ENCODE results near the gene LEMD2. TPM values are rescaled to one million over a fixed set of nuclear protein-coding genes. Genes with fewer than 3 reads are reported as not detected.

LEMD2 gene
- total RNA-seq, 5 donors from 2014 or later (not counting 1 experiment from before 2014, with no cell fraction given), result 115 to 125 (median 118) TPM

GRCh38 chr6:33729059-33729458, 59.9 kb downstream of the LEMD2 start:
- H3K27me3 ChIP-seq (replicated peaks in 1 of 2; ENCODE audit: control insufficient read depth in 2 of 2, extremely low read depth in 1 of 2, insufficient read depth in 2 of 2, low read length in 1 of 2), result peaks cover 0 to 36% of the 10 kb centered on the region in 2 experiments
- no peaks in the 10 kb centered on the region for H3K36me3 ChIP-seq (ENCODE audit: control insufficient read depth in 2 of 2, extremely low read depth in 1 of 2, insufficient read depth in 1 of 2, low read length in 1 of 2)
- ChIA-PET POLR2A (no interaction called here), CTCF (no interaction called here)
- ATAC-seq (replicated peaks in 1 of 4), result no peak
- no peak overlapping the region for H3K27ac Mint-ChIP-seq
- H3K9me3 ChIP-seq, result no peaks in the 10 kb centered on the region
- peaks cover 0 to 5% of the 10 kb centered on the region in 2 donors for H3K27me3 Mint-ChIP-seq
- H3K4me3 ChIP-seq (ENCODE audit: control insufficient read depth in 1 of 2, extremely low read depth in 1 of 2, low read length in 1 of 2), result no peak overlapping the region
- no peak overlapping the region for H3K4me3 Mint-ChIP-seq
- 50% methylated on average over 1 of the region's 6 CpGs for WGBS (ENCODE audit: insufficient coverage)
- H3K9me3 Mint-ChIP-seq, result no peaks in the 10 kb centered on the region
- peaks cover 4 to 8% of the 10 kb centered on the region in 2 experiments for H3K4me1 ChIP-seq (ENCODE audit: control insufficient read depth in 1 of 2, extremely low read depth in 1 of 2, insufficient read depth in 2 of 2, low read length in 2 of 2)
- DNase-seq, result no peak
- no peaks in the 10 kb centered on the region for H3K36me3 Mint-ChIP-seq
- H3K4me1 Mint-ChIP-seq, result peaks cover 11 to 19% (median 12%) of the 10 kb centered on the region in 3 donors
- H3K27ac ChIP-seq (ENCODE audit: low read length), result no peak overlapping the region

- no peak for ATAC-seq (replicated peaks in 1 of 4)
- no peak overlapping the region for H3K4me3 ChIP-seq (ENCODE audit: control insufficient read depth in 1 of 2, extremely low read depth in 1 of 2, low read length in 1 of 2)
- no peak overlapping the region for H3K4me3 Mint-ChIP-seq
- peaks cover 10 to 14% of the 10 kb centered on the region in 2 experiments for H3K4me1 ChIP-seq (ENCODE audit: control insufficient read depth in 1 of 2, extremely low read depth in 1 of 2, insufficient read depth in 2 of 2, low read length in 2 of 2)
- no peak overlapping the region for H3K27ac ChIP-seq (ENCODE audit: low read length)
- no peaks in the 10 kb centered on the region for H3K9me3 Mint-ChIP-seq
- H3K9me3 ChIP-seq, result no peaks in the 10 kb centered on the region
- POLR2A ChIA-PET, result no interaction called here
- CTCF ChIA-PET, result no interaction called here
- no peaks in the 10 kb centered on the region for H3K36me3 ChIP-seq (ENCODE audit: control insufficient read depth in 2 of 2, extremely low read depth in 1 of 2, insufficient read depth in 1 of 2, low read length in 1 of 2)
- 91% methylated on average over 9 of the region's 11 CpGs for WGBS (ENCODE audit: insufficient coverage)
- peaks cover 18 to 25% (median 19%) of the 10 kb centered on the region in 3 donors for H3K4me1 Mint-ChIP-seq
- H3K27me3 Mint-ChIP-seq, result peaks cover 0 to 7% of the 10 kb centered on the region in 2 donors
- no peak for DNase-seq
- peaks cover 0 to 36% of the 10 kb centered on the region in 2 experiments for H3K27me3 ChIP-seq (replicated peaks in 1 of 2; ENCODE audit: control insufficient read depth in 2 of 2, extremely low read depth in 1 of 2, insufficient read depth in 2 of 2, low read length in 1 of 2)
- H3K27ac Mint-ChIP-seq, result no peak overlapping the region
- no peaks in the 10 kb centered on the region for H3K36me3 Mint-ChIP-seq
Measured at GRCh38 chr6:33728438-33728837, 60.5 kb downstream of the LEMD2 start.

GRCh38 chr6:33727932-33728331, 61.0 kb downstream of the LEMD2 start:
- H3K36me3 Mint-ChIP-seq, result no peaks in the 10 kb centered on the region
- Histone ChIP-seq H3K36me3 (ENCODE audit: control insufficient read depth in 2 of 2, extremely low read depth in 1 of 2, insufficient read depth in 1 of 2, low read length in 1 of 2) (no peaks in the 10 kb centered on the region), H3K4me1 (ENCODE audit: control insufficient read depth in 1 of 2, extremely low read depth in 1 of 2, insufficient read depth in 2 of 2, low read length in 2 of 2) (peaks cover 11 to 14% of the 10 kb centered on the region in 2 experiments), H3K27me3 (replicated peaks in 1 of 2; ENCODE audit: control insufficient read depth in 2 of 2, extremely low read depth in 1 of 2, insufficient read depth in 2 of 2, low read length in 1 of 2) (peaks cover 0 to 31% of the 10 kb centered on the region in 2 experiments), H3K27ac (ENCODE audit: low read length) (no peak overlapping the region), H3K4me3 (ENCODE audit: control insufficient read depth in 1 of 2, extremely low read depth in 1 of 2, low read length in 1 of 2) (no peak overlapping the region), H3K9me3 (no peaks in the 10 kb centered on the region)
- peaks cover 19 to 31% (median 22%) of the 10 kb centered on the region in 3 donors for H3K4me1 Mint-ChIP-seq
- DNase-seq (no peak), ATAC-seq (replicated peaks in 1 of 4) (no peak)
- POLR2A ChIA-PET, result no interaction called here
- CTCF ChIA-PET, result no interaction called here
- no peaks in the 10 kb centered on the region for H3K9me3 Mint-ChIP-seq
- H3K27me3 Mint-ChIP-seq, result peaks cover 0 to 10% of the 10 kb centered on the region in 2 donors
- WGBS (ENCODE audit: insufficient coverage), result 96% methylated on average over 11 of the region's 11 CpGs
- no peak overlapping the region for H3K4me3 Mint-ChIP-seq
- H3K27ac Mint-ChIP-seq, result no peak overlapping the region

- CTCF ChIA-PET, result no interaction called here
- POLR2A ChIA-PET, result no interaction called here
- DNase-seq (no peak), ATAC-seq (replicated peaks in 1 of 4) (no peak)
- peaks cover 19 to 33% (median 22%) of the 10 kb centered on the region in 3 donors for H3K4me1 Mint-ChIP-seq
- Histone ChIP-seq H3K27me3 (replicated peaks in 1 of 2; ENCODE audit: control insufficient read depth in 2 of 2, extremely low read depth in 1 of 2, insufficient read depth in 2 of 2, low read length in 1 of 2) (peaks cover 0 to 28% of the 10 kb centered on the region in 2 experiments), H3K4me1 (ENCODE audit: control insufficient read depth in 1 of 2, extremely low read depth in 1 of 2, insufficient read depth in 2 of 2, low read length in 2 of 2) (peaks cover 11 to 14% of the 10 kb centered on the region in 2 experiments), H3K9me3 (no peaks in the 10 kb centered on the region), H3K36me3 (ENCODE audit: control insufficient read depth in 2 of 2, extremely low read depth in 1 of 2, insufficient read depth in 1 of 2, low read length in 1 of 2) (no peaks in the 10 kb centered on the region), H3K4me3 (ENCODE audit: control insufficient read depth in 1 of 2, extremely low read depth in 1 of 2, low read length in 1 of 2) (no peak overlapping the region), H3K27ac (ENCODE audit: low read length) (no peak overlapping the region)
- H3K4me3 Mint-ChIP-seq, result no peak overlapping the region
- no peaks in the 10 kb centered on the region for H3K36me3 Mint-ChIP-seq
- no peak overlapping the region for H3K27ac Mint-ChIP-seq
- no peaks in the 10 kb centered on the region for H3K9me3 Mint-ChIP-seq
- WGBS (ENCODE audit: insufficient coverage), result 88% methylated on average over 6 of the region's 7 CpGs
- H3K27me3 Mint-ChIP-seq, result peaks cover 0 to 14% of the 10 kb centered on the region in 2 donors
Measured at GRCh38 chr6:33727126-33727525, 61.8 kb downstream of the LEMD2 start.

- Histone ChIP-seq H3K9me3 (no peaks in the 10 kb centered on the region), H3K4me3 (ENCODE audit: control insufficient read depth in 1 of 2, extremely low read depth in 1 of 2, low read length in 1 of 2) (no peak overlapping the region), H3K27ac (ENCODE audit: low read length) (no peak overlapping the region), H3K36me3 (ENCODE audit: control insufficient read depth in 2 of 2, extremely low read depth in 1 of 2, insufficient read depth in 1 of 2, low read length in 1 of 2) (no peaks in the 10 kb centered on the region), H3K4me1 (ENCODE audit: control insufficient read depth in 1 of 2, extremely low read depth in 1 of 2, insufficient read depth in 2 of 2, low read length in 2 of 2) (peaks cover 11 to 14% of the 10 kb centered on the region in 2 experiments), H3K27me3 (replicated peaks in 1 of 2; ENCODE audit: control insufficient read depth in 2 of 2, extremely low read depth in 1 of 2, insufficient read depth in 2 of 2, low read length in 1 of 2) (peaks cover 0 to 29% of the 10 kb centered on the region in 2 experiments)
- WGBS (ENCODE audit: insufficient coverage), result 88% methylated on average over 14 of the region's 15 CpGs
- no peak overlapping the region for H3K27ac Mint-ChIP-seq
- DNase-seq (no peak), ATAC-seq (replicated peaks in 1 of 4) (no peak)
- POLR2A ChIA-PET, result no interaction called here
- no peaks in the 10 kb centered on the region for H3K9me3 Mint-ChIP-seq
- CTCF ChIA-PET, result no interaction called here
- H3K4me1 Mint-ChIP-seq, result peaks cover 19 to 33% (median 22%) of the 10 kb centered on the region in 3 donors
- no peak overlapping the region for H3K4me3 Mint-ChIP-seq
- H3K27me3 Mint-ChIP-seq, result peaks cover 0 to 14% of the 10 kb centered on the region in 2 donors
- H3K36me3 Mint-ChIP-seq, result no peaks in the 10 kb centered on the region
Measured at GRCh38 chr6:33726696-33727095, 62.2 kb downstream of the LEMD2 start.

GRCh38 chr6:33725891-33726673, 62.8 kb downstream of the LEMD2 start:
- no peaks in the 10 kb centered on the region for H3K36me3 Mint-ChIP-seq
- POLR2A ChIA-PET, result no interaction called here
- H3K4me3 Mint-ChIP-seq, result no peak overlapping the region
- H3K4me1 Mint-ChIP-seq, result peaks cover 19 to 33% (median 22%) of the 10 kb centered on the region in 3 donors
- Histone ChIP-seq H3K4me1 (ENCODE audit: control insufficient read depth in 1 of 2, extremely low read depth in 1 of 2, insufficient read depth in 2 of 2, low read length in 2 of 2) (peaks cover 11 to 14% of the 10 kb centered on the region in 2 experiments), H3K27me3 (replicated peaks in 1 of 2; ENCODE audit: control insufficient read depth in 2 of 2, extremely low read depth in 1 of 2, insufficient read depth in 2 of 2, low read length in 1 of 2) (peaks cover 0 to 29% of the 10 kb centered on the region in 2 experiments), H3K36me3 (ENCODE audit: control insufficient read depth in 2 of 2, extremely low read depth in 1 of 2, insufficient read depth in 1 of 2, low read length in 1 of 2) (no peaks in the 10 kb centered on the region), H3K27ac (ENCODE audit: low read length) (no peak overlapping the region), H3K4me3 (ENCODE audit: control insufficient read depth in 1 of 2, extremely low read depth in 1 of 2, low read length in 1 of 2) (no peak overlapping the region), H3K9me3 (no peaks in the 10 kb centered on the region)
- H3K27ac Mint-ChIP-seq, result no peak overlapping the region
- ATAC-seq (replicated peaks in 1 of 4) (no peak), DNase-seq (no peak)
- 100% methylated on average over 1 of the region's 7 CpGs for WGBS (ENCODE audit: insufficient coverage)
- peaks cover 0 to 14% of the 10 kb centered on the region in 2 donors for H3K27me3 Mint-ChIP-seq
- CTCF ChIA-PET, result no interaction called here
- H3K9me3 Mint-ChIP-seq, result no peaks in the 10 kb centered on the region

Measured in T-cell (primary cell).